Limb (tissue), 2 donors: ENCODE measurements around the gene CHAF1A.

Experiments
- DNase-seq, 2 donors: peaks; one replicate each; pipeline ENCODE4 v3.0.0-alpha.2; 2016; ENCODE audit errors: extremely low spot score in 2 of 2

CHAF1A gene

GRCh38 chr19:4403005-4403761 is 743 bp downstream of the CHAF1A start:
- DNase-seq = no peak

GRCh38 chr19:4405977-4406376 is 3.5 kb downstream of the CHAF1A start:
- DNase-seq = no peak

GRCh38 chr19:4406626-4407025 is 4.2 kb downstream of the CHAF1A start:
- DNase-seq = no peak

GRCh38 chr19:4409123-4409933 is 6.9 kb downstream of the CHAF1A start:
- DNase-seq = no peak

GRCh38 chr19:4413588-4413987 is 11.1 kb downstream of the CHAF1A start:
- DNase-seq = no peak

- DNase-seq = no peak
These were observed 11.8 kb downstream of the CHAF1A start for GRCh38 chr19:4414144-4414799.

GRCh38 chr19:4414800-4415321 is 12.4 kb downstream of the CHAF1A start:
- no peak for DNase-seq

GRCh38 chr19:4415352-4415751 is 12.9 kb downstream of the CHAF1A start:
- DNase-seq = no peak

- DNase-seq = no peak
These were observed 13.8 kb downstream of the CHAF1A start for GRCh38 chr19:4416268-4416667.

- no peak for DNase-seq
These were observed 21.1 kb downstream of the CHAF1A start for GRCh38 chr19:4423416-4424126.

GRCh38 chr19:4425537-4425936 is 23.1 kb downstream of the CHAF1A start:
- DNase-seq = no peak

- no peak for DNase-seq
These were observed 26.0 kb downstream of the CHAF1A start for GRCh38 chr19:4428326-4428975.

- DNase-seq = no peak
These were observed 26.8 kb downstream of the CHAF1A start for GRCh38 chr19:4429256-4429655.

- no peak for DNase-seq
These were observed 27.3 kb downstream of the CHAF1A start for GRCh38 chr19:4429771-4430171.

- no peak for DNase-seq
These were observed 28.3 kb downstream of the CHAF1A start for GRCh38 chr19:4430760-4431159.

- no peak for DNase-seq
These were observed 28.9 kb downstream of the CHAF1A start for GRCh38 chr19:4431296-4431695.

- no peak for DNase-seq
These were observed 29.6 kb downstream of the CHAF1A start for GRCh38 chr19:4431808-4432674.

GRCh38 chr19:4432918-4433506 is 30.6 kb downstream of the CHAF1A start:
- DNase-seq = no peak

- no peak for DNase-seq
These were observed 32.0 kb downstream of the CHAF1A start for GRCh38 chr19:4434391-4434790.

- DNase-seq = no peak
These were observed 33.8 kb downstream of the CHAF1A start for GRCh38 chr19:4436231-4436630.
